ENCODE measurements around the gene APOL6. TPM values are rescaled to one million over a fixed set of nuclear protein-coding genes. Genes with fewer than 3 reads are reported as not detected.

Gene APOL6
- total RNA-seq, 2 donors from 2014 or later, result 6.0 to 7.9 TPM

DNA sequence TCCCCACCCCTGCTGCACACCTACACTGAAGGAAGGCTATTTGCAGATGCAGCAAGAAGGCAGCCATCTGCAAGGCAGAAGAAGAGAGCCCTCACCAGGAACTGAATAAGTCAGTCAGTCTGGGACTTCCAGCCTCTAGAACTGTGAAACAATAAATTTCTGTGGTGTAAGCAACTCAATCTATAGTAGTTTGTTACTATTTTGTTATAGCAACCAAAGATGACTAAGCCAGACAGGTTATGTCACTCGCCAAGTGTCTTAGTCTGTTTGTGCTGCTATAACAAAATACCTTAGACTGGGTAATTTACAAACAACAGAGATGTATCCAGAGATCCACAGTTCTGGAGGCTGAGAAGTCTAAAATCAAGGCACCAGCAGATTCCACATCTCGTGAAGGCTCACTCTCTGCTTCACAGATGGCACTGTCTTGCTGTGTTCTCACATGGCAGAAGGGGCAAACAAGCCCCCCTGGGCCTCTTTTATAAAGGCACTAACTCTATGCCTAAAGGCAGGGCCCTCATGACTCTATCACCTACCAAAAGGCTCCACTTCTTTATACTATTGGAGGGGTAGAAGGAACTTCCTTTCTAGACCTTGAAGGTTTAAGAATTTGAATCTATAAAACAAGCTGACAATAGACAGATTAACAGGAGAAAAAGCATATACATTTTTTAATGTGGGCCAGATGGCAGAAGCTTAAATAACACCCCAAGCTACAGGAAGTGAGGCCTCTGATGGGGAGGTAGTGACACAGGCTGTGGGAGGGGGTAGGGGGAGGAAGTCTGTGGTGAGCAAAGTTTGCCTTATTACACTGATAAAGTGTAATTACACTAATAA is 12.3 kb downstream of the APOL6 start:
- peaks cover 0 to 7% of the 10 kb centered on the region in 2 donors for H3K36me3 ChIP-seq (replicated peaks in 1 of 2; ENCODE audit: insufficient read depth in 1 of 2, low read depth in 2 of 2)
- no peaks in the 10 kb centered on the region for H3K27me3 ChIP-seq
- no peak overlapping the region for H3K4me3 ChIP-seq
- H3K27ac ChIP-seq, result no peak overlapping the region
- 77 to 98% methylated on average over 2 of the region's 2 CpGs for WGBS, 2 donors
- H3K9me3 ChIP-seq, result no peaks in the 10 kb centered on the region
- intact Hi-C loops (cut with DNase I), result no loop called here
- TF ChIP-seq POLR2A (IDR thresholded peaks at IDR 0.05) (no peak), CTCF (IDR thresholded peaks at IDR 0.05) (no peak)
- ATAC-seq, result no peak
- no peaks in the 10 kb centered on the region for H3K4me1 ChIP-seq
- DNase-seq, result no peak

- Histone ChIP-seq H3K36me3 (replicated peaks in 1 of 2; ENCODE audit: insufficient read depth in 1 of 2, low read depth in 2 of 2) (peaks cover 0 to 7% of the 10 kb centered on the region in 2 donors), H3K9me3 (no peaks in the 10 kb centered on the region), H3K4me1 (no peaks in the 10 kb centered on the region), H3K4me3 (no peak overlapping the region), H3K27ac (no peak overlapping the region), H3K27me3 (no peaks in the 10 kb centered on the region)
- 70 to 72% methylated on average over 2 of the region's 2 CpGs for WGBS, 2 donors
- no peak for DNase-seq
- intact Hi-C loops (cut with DNase I), result no loop called here
- TF ChIP-seq CTCF (IDR thresholded peaks at IDR 0.05) (no peak), POLR2A (IDR thresholded peaks at IDR 0.05) (no peak)
- ATAC-seq, result no peak
These were observed 13.2 kb downstream of the APOL6 start for GRCh38 chr22:35661464-35661863.

DNA sequence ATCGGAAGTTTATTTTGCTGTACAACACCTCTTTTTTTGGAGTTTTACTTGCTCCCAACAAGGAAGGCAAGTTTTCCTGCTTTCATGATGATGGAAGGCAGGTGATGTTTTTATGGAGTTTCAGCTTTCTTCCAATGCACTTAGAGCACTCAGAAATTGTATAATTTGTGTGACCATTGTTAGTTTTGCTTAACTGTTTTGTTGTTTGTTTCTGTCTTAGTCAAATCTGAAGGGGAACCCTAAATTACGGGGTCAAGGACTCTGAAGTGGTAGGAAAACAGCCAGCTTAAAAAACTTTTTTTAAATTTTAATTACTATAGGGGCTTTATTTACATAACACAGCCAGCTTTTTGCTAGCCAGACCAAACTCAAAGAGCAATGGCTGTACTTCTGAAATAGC is 14.7 kb downstream of the APOL6 start:
- intact Hi-C loops (cut with DNase I), result no loop called here
- H3K27me3 ChIP-seq, result no peaks in the 10 kb centered on the region
- DNase-seq (no peak), ATAC-seq (no peak)
- H3K9me3 ChIP-seq, result no peaks in the 10 kb centered on the region
- no peak for TF ChIP-seq CTCF (IDR thresholded peaks at IDR 0.05)
- TF ChIP-seq POLR2A (IDR thresholded peaks at IDR 0.05), result no peak
- H3K27ac ChIP-seq, result no peak overlapping the region
- 82 to 95% methylated on average over 2 of the region's 2 CpGs for WGBS, 2 donors
- H3K36me3 ChIP-seq (replicated peaks in 1 of 2; ENCODE audit: insufficient read depth in 1 of 2, low read depth in 2 of 2), result peaks cover 0 to 3% of the 10 kb centered on the region in 2 donors
- no peak overlapping the region for H3K4me3 ChIP-seq
- H3K4me1 ChIP-seq, result no peaks in the 10 kb centered on the region

GRCh38 chr22:35663371-35663770 is 15.1 kb downstream of the APOL6 start:
- Histone ChIP-seq H3K27me3 (no peaks in the 10 kb centered on the region), H3K36me3 (replicated peaks in 1 of 2; ENCODE audit: insufficient read depth in 1 of 2, low read depth in 2 of 2) (peaks cover 0 to 3% of the 10 kb centered on the region in 2 donors), H3K4me1 (no peaks in the 10 kb centered on the region), H3K4me3 (no peak overlapping the region), H3K27ac (no peak overlapping the region), H3K9me3 (no peaks in the 10 kb centered on the region)
- TF ChIP-seq CTCF (IDR thresholded peaks at IDR 0.05) (no peak), POLR2A (IDR thresholded peaks at IDR 0.05) (no peak)
- WGBS, 2 donors, result 59 to 81% methylated on average over 3 of the region's 3 CpGs
- no peak for ATAC-seq
- intact Hi-C loops (cut with DNase I), result no loop called here
- no peak for DNase-seq

Data from body of pancreas (tissue), 4 donors.